Medulla oblongata (tissue), 1 donor: ENCODE results near the gene MTCL1.
"Not testable (repeated sequence)": the region's sequence is repeated elsewhere in the genome, so short reads cannot be mapped to it uniquely, and the experiment has no call there.

Experiments used
- DNase-seq: peaks from one replicate; pipeline ENCODE4 v3.0.0-alpha.2; 2015; ENCODE audit errors: extremely low spot score

Gene MTCL1

GRCh38 chr18:8744038-8744437, 38.7 kb downstream of the MTCL1 start:
- no peak for DNase-seq

DNA sequence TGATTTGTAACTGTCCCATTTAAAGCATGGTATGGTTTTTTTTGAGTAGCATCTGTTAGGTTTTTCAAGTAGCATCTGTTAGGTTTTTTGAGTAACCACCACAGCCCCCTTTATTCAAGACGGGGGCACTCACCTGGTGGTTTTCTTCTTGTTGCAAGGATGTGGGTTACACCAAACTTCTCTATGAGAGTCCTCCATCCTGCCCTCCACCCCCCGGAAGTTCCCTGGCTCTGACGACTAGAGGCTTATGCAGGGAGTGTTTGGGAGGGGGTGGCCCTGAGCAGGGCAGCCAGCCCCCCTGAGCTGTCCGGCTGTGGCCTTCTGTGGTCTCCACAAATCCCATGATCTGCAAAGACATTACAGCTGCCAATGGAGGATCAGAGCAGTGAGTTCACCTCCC, 39.3 kb downstream of the MTCL1 start:
- DNase-seq = no peak

DNA sequence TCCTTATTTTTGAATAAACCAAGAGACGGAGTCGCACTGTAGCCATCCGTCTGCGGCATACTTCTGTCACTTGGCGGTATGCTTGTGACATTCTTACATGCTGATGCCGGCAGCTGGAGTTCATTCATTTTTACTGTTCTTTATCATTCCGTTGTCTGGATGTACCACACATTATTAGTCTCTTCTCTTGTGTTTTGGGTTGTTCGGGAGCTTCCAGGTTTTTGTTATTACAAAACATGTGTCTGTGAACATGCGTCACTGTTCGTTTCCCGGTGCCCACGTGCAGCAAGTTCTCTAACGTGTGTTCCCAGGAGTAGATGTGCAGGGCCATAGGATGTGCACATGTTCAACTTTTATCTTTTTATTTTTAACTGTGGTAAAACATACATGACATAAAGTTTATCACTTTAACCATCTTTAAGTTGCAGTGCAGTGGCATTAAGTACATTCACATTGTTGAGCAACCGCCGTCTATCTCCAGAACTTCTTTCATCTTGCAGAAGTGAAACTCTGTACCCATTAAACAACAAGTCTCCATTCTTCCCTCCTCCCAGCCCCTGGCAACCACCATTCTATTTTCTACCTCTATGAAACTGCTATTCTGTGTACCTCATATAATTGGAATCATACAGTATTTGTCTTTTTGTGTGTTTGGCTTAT, 40.1 kb downstream of the MTCL1 start:
- DNase-seq = peak; percentile 28

GRCh38 chr18:8747440-8747937, 42.1 kb downstream of the MTCL1 start:
- no peak for DNase-seq

DNA sequence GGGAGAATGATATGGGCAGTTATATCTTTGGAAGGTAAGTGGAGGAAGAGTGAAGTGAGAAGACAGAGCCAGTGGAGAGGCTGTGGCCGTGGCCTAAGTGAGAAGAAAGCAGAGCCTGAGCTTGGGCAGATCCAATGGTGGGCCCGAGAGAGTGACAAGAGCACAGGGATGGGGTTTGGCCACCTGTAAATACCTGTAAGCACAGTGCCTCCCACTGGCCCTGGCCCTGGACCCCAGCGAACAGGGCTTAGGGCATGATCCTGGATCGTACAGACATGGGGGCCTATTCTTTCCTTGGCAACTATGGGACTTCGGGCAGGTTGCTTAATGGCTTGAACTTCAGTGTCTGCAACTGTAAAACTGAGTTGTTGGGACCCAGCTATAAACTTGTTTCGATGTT, 44.1 kb downstream of the MTCL1 start:
- no peak for DNase-seq

GRCh38 chr18:8750954-8751415, 45.6 kb downstream of the MTCL1 start:
- DNase-seq = no peak

- DNase-seq = no peak
Measured at GRCh38 chr18:8751692-8752091, 46.3 kb downstream of the MTCL1 start.

- DNase-seq = no peak
Measured at GRCh38 chr18:8752329-8752728, 47.0 kb downstream of the MTCL1 start.

DNA sequence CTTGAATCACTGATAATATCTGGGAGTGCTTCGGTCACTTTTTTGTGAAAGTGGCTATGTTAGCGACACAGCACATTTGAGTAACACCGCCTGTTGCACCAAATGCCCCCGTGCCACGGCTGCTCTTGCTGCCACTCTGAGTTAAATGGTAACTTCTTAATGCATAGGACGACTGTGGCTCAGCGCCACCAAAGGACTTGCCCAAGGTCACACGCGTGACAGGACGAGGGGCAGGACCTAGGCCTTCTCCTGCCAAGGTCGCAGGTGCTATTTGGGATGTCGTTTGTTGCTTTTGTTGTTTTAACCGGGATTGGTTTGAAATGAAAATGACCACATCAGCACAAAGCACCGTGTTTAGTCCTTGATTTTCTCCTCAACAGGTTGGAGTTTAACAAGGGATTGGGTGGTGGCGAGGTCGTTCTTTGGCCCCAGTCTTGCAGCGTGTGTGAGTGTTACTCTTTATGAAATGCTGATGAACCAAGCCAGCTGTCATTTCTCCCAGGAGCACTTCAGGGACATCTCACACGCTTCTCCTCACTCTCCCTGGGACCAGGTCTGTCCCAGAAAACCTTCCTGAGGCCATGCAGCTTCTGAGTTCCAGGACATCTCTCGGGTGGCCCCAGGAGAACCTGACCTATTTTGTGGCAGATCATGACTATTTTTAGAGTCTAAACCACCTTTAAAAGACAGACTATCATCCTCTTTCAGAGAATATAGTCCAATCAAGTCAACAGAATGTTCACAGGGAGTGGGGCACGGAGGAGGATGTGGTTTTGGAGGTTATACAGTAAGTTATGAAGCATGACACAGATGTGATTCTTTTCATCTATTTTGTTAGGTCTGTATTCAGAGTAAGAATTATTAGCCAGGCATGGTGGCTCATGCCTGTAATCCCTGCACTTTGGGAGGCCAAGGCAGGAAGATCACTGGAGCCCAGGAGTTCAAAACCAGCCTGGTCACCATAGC, 49.9 kb downstream of the MTCL1 start:
- no peak for DNase-seq

- DNase-seq = no peak
Measured at GRCh38 chr18:8756571-8756970, 51.2 kb downstream of the MTCL1 start.

- no peak for DNase-seq
Measured at GRCh38 chr18:8757396-8757997, 52.1 kb downstream of the MTCL1 start.

DNA sequence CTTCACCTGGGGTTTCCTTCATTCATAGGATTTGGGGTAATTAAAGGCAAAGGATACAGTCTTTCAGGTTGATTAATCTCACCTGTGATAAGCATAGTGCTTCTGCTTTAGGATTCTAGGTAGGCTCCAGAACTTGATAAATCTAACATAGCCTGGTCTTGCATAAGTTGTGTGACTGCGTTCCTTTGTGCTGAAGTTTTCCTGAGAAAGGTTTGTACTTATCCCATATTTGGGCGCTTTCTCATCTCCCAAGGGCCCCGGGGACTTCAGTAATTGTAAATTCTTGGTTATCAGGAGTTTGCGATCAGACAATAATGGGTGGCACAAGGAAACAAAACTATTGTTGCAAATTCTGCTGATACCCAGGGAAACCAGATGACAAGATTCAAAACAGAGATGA, 53.1 kb downstream of the MTCL1 start:
- no peak for DNase-seq

DNA sequence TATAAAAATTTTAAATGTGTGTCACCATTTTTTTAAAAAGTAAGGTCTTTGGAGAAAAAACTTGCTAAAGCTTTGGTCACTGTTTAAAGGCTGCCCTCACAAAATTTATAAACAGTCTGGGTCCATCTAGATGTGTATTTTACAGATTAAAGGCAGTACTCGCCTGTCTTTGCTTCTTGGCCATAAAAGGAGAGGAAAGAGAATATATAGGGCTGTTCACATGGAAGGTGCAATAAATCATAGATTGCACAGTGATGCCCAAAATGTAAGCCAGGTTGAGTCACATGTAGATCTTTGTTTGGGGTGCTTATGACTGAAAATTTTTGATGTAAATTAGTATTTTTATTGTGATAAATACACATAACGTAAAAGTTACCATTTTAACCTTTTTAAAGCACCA, 55.6 kb downstream of the MTCL1 start:
- no peak for DNase-seq

- not testable (repeated sequence) for DNase-seq
Measured at GRCh38 chr18:8761535-8761934, 56.2 kb downstream of the MTCL1 start.

GRCh38 chr18:8762968-8763367, 57.6 kb downstream of the MTCL1 start:
- DNase-seq = peak; percentile 54

DNA sequence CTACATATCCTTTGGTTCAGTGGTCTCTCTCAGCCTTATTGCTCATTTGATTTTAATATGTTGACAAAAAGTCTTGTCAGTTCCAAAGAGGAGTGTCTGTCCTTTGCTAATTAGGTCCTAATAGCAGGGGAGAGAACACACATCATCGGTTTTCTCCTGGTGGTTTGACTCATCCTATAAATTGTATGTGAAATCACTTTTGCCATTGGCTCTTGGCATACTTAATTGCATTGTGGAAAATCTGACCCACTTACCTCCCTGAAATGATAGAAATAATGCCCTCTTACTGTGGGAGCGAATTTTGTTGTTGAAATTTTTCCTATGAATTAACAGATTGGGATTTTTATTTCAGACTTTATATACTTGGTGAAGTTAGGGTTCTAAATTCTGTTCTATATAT, 58.3 kb downstream of the MTCL1 start:
- DNase-seq = no peak

DNA sequence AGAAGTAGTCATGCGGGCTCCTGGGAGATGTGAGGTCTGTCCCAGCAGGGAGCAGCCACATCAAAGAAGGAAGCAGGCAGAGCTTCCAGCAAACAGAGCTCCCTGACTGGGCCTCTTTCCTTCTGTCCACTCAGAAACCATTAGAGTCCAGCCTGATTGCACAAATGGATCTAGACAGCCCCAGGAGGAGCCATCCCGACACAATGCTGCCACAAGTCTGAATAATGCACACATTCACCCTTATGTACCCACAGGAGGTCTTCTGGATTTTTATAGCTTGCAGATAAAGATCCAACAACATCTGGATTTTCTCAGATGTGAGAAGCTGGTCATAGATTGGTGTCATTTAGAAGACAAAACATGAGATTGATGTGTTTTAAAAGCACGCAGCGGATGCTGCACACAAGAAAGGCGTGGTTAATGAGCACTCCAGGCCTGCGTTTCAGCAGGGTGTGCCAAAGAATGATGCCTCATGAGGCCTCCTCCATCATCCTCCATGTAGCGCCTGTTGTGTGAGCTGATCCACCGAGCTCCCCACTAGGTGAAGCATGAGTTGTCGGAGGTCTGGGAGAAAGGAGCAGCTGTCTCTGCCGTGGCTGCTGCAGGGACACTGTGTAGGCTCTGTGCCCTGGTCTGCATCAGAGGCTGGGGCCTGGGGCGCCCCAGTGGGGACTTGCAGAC, 60.6 kb downstream of the MTCL1 start:
- no peak for DNase-seq

GRCh38 chr18:8766559-8767293, 61.4 kb downstream of the MTCL1 start:
- no peak for DNase-seq

GRCh38 chr18:8767340-8767739, 62.0 kb downstream of the MTCL1 start:
- no peak for DNase-seq

DNA sequence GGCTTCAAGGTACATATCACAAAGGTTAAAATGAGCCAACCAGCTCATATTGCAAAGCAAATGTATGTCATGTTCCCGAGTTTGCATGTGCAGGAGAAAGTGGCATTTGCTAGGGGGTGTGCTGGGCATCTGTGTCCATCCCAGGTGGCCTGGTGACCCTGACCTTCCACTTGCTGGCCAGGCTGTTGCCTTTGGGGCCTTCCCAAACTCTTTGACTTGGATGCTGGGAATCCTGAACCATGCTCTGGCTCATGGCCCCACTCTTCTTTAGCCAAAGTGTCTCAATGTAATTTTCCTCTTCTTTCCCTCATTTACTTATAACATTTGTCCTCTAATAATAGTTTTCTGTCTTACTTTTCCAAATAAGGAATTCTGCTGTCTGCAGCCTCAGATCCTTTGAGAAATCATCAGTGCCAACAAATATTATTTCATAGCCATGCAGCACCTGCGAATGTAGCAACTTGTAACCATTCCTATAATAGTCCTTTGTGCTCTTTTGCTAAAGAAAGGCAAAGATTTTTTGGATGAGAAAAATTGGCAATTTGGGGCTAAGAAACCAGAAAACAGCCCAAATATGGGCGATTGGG, 64.2 kb downstream of the MTCL1 start:
- no peak for DNase-seq

GRCh38 chr18:8770657-8771056, 65.3 kb downstream of the MTCL1 start:
- DNase-seq = no peak
